ENCODE data around the gene PCID2. TPM values are rescaled to one million over a fixed set of nuclear protein-coding genes. Genes with fewer than 3 reads are reported as not detected.

PCID2 gene
- total RNA-seq, 4 donors from 2014 or later: 24.9 to 42.1 (median 36.8) TPM

- DNase-seq: no peak
- H3K4me3 ChIP-seq: no peak overlapping the region
- H3K9me3 ChIP-seq: no peaks in the 10 kb centered on the region
- no peak for TF ChIP-seq POLR2A (IDR thresholded peaks at IDR 0.05)
- TF ChIP-seq, protein P1, sequence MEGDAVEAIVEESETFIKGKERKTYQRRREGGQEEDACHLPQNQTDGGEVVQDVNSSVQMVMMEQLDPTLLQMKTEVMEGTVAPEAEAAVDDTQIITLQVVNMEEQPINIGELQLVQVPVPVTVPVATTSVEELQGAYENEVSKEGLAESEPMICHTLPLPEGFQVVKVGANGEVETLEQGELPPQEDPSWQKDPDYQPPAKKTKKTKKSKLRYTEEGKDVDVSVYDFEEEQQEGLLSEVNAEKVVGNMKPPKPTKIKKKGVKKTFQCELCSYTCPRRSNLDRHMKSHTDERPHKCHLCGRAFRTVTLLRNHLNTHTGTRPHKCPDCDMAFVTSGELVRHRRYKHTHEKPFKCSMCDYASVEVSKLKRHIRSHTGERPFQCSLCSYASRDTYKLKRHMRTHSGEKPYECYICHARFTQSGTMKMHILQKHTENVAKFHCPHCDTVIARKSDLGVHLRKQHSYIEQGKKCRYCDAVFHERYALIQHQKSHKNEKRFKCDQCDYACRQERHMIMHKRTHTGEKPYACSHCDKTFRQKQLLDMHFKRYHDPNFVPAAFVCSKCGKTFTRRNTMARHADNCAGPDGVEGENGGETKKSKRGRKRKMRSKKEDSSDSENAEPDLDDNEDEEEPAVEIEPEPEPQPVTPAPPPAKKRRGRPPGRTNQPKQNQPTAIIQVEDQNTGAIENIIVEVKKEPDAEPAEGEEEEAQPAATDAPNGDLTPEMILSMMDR (IDR thresholded peaks at IDR 0.05): no peak
- H3K4me1 ChIP-seq: peaks cover 0 to 13% (median 0%) of the 10 kb centered on the region in 4 donors
- peaks cover 0 to 72% (median 0%) of the 10 kb centered on the region in 3 donors for H3K36me3 ChIP-seq
- no peaks in the 10 kb centered on the region for H3K27me3 ChIP-seq
- no peak overlapping the region for H3K27ac ChIP-seq
These were observed 16.0 kb upstream of the PCID2 start for GRCh38 chr13:113224486-113224885.

- DNase-seq: no peak
- Histone ChIP-seq H3K27ac (no peak overlapping the region), H3K27me3 (no peaks in the 10 kb centered on the region), H3K9me3 (no peaks in the 10 kb centered on the region), H3K36me3 (peaks cover 0 to 61% (median 0%) of the 10 kb centered on the region in 3 donors), H3K4me1 (peaks cover 0 to 13% (median 0%) of the 10 kb centered on the region in 4 donors), H3K4me3 (no peak overlapping the region)
- no peak for TF ChIP-seq POLR2A (IDR thresholded peaks at IDR 0.05)
- TF ChIP-seq, protein P1 (IDR thresholded peaks at IDR 0.05): no peak
These were observed 14.6 kb upstream of the PCID2 start for GRCh38 chr13:113223070-113223469.

GRCh38 chr13:113220877-113221276 is 12.4 kb upstream of the PCID2 start:
- H3K4me1 ChIP-seq: peaks cover 0 to 25% (median 0%) of the 10 kb centered on the region in 4 donors
- no peak overlapping the region for H3K4me3 ChIP-seq
- no peaks in the 10 kb centered on the region for H3K27me3 ChIP-seq
- no peak overlapping the region for H3K27ac ChIP-seq
- TF ChIP-seq, protein P1 (IDR thresholded peaks at IDR 0.05): no peak
- no peak for TF ChIP-seq POLR2A (IDR thresholded peaks at IDR 0.05)
- peaks cover 0 to 39% (median 0%) of the 10 kb centered on the region in 3 donors for H3K36me3 ChIP-seq
- no peaks in the 10 kb centered on the region for H3K9me3 ChIP-seq
- DNase-seq: no peak

DNA sequence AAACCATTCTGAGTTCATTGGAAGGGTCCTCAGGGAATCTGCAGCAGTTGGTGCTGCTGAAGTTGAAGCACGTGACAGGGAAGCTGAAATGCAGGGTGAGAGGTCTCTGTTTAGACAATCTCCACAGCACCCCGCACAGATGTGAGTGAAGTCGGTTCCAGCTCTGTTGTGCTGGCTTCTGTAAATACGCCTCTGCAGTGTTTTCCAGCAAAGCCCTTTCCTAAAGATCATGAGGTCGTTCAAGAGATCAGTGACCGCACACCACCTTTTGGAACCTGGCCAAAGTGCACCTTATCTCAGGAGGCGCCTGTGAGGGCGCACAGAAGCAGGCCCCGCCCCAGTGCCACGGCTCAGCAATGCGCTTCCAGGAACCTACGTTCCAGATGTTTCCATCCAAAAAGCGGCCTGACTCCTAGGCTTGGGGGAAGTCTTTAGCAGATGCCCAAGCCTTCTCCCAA is 11.7 kb upstream of the PCID2 start:
- no peak overlapping the region for H3K4me3 ChIP-seq
- H3K9me3 ChIP-seq: no peaks in the 10 kb centered on the region
- peaks cover 0 to 32% (median 0%) of the 10 kb centered on the region in 3 donors for H3K36me3 ChIP-seq
- H3K27me3 ChIP-seq: no peaks in the 10 kb centered on the region
- TF ChIP-seq, protein P1 (IDR thresholded peaks at IDR 0.05): no peak
- no peak for TF ChIP-seq POLR2A (IDR thresholded peaks at IDR 0.05)
- H3K27ac ChIP-seq: peak overlapping the region in 2 of 4 donors; percentile 1 to 23
- peak in 2 of 3 donors; percentile 76 to 79 for DNase-seq
- peaks cover 0 to 30% (median 0%) of the 10 kb centered on the region in 4 donors for H3K4me1 ChIP-seq

GRCh38 chr13:113219256-113219940 is 10.9 kb upstream of the PCID2 start:
- DNase-seq: no peak
- TF ChIP-seq POLR2A (IDR thresholded peaks at IDR 0.05): no peak
- TF ChIP-seq, protein P1 (IDR thresholded peaks at IDR 0.05): no peak
- H3K36me3 ChIP-seq: peaks cover 0 to 25% (median 0%) of the 10 kb centered on the region in 3 donors
- peaks cover 0 to 30% (median 0%) of the 10 kb centered on the region in 4 donors for H3K4me1 ChIP-seq
- H3K27me3 ChIP-seq: no peaks in the 10 kb centered on the region
- no peaks in the 10 kb centered on the region for H3K9me3 ChIP-seq
- peak overlapping the region in 1 of 4 donors; percentile 1 for H3K27ac ChIP-seq
- no peak overlapping the region for H3K4me3 ChIP-seq

Data from Peyer's patch (tissue), 4 donors.